T-cell (primary cell): Measurements from ENCODE around the gene COPS7A. TPM values are rescaled to one million over a fixed set of nuclear protein-coding genes. Genes with fewer than 3 reads are reported as not detected.

Experiments used
- ATAC-seq, 4 experiments: fragments of 200-7000 bp in 3 of 4; fragments of 150-1000 bp in 1 of 4; cut with Tn5 transposase; replicated peaks in 1 of 4; 1 replicate in 3 of 4; 2 replicates in 1 of 4; pipeline ENCODE4 v1.10.0; 2021; ENCODE audit warnings: moderate library complexity in 3 of 4, mild to moderate bottlenecking in 2 of 4, moderate number of reproducible peaks in 1 of 4
- CTCF ChIA-PET, 2 donors: fragments of 300-600 bp; sonication (Branson Sonifier 250); formaldehyde crosslinking; loops; one replicate each; lab custom pipeline; 2022; ENCODE audit warnings: antibody characterized with exemption in 2 of 2; lab: Charles Lee
- POLR2A ChIA-PET, 2 donors: fragments of 300-600 bp; sonication (Branson Sonifier 250); formaldehyde crosslinking; loops; one replicate each; lab custom pipeline; 2022; ENCODE audit warnings: antibody characterized with exemption in 2 of 2; lab: Charles Lee
- DNase-seq, 35 experiments: peaks; one replicate each; pipeline versions ENCODE4 v3.0.0 to v3.0.0-alpha.2; 2013 to 2023
- H3K27ac ChIP-seq: one replicate; pipeline ENCODE4 v1.5.1; 2013; ENCODE audit warnings: low read length
- H3K27me3 ChIP-seq, 2 experiments: replicated peaks in 1 of 2; 1 replicate in 1 of 2; 2 replicates in 1 of 2; pipeline versions ENCODE4 v1.6.1 to v1.7.0; 2013; ENCODE audit warnings: low read length in 1 of 2, mixed read lengths in 1 of 2; ENCODE audit not compliant: control insufficient read depth in 2 of 2, insufficient read depth in 2 of 2; ENCODE audit errors: extremely low read depth in 1 of 2
- H3K36me3 ChIP-seq, 2 donors: 1 replicate in 1 of 2; 2 replicates in 1 of 2; pipeline versions ENCODE4 v1.6.1 to v1.7.0; 2013; ENCODE audit warnings: low read length in 1 of 2; ENCODE audit not compliant: control insufficient read depth in 2 of 2, insufficient read depth in 1 of 2; ENCODE audit errors: extremely low read depth in 1 of 2
- H3K4me1 ChIP-seq, 2 experiments: 1 replicate in 1 of 2; 2 replicates in 1 of 2; pipeline versions ENCODE4 v1.6.1 to v1.7.0; 2013; ENCODE audit warnings: low read length in 2 of 2, mixed read lengths in 1 of 2; ENCODE audit not compliant: insufficient read depth in 2 of 2, control insufficient read depth in 1 of 2; ENCODE audit errors: extremely low read depth in 1 of 2
- H3K4me3 ChIP-seq, 2 donors: 1 replicate in 1 of 2; 2 replicates in 1 of 2; pipeline versions ENCODE4 v1.5.1 to v1.7.0; 2013; ENCODE audit warnings: mild to moderate bottlenecking in 2 of 2, low read length in 1 of 2, moderate library complexity in 1 of 2; ENCODE audit not compliant: control insufficient read depth in 1 of 2; ENCODE audit errors: extremely low read depth in 1 of 2
- H3K9me3 ChIP-seq: 2 replicates; pipeline ENCODE4 v1.7.0; 2013
- H3K27ac Mint-ChIP-seq, 2 donors: one replicate each; pipeline ENCODE4 v1.8.0; 2020 to 2021; ENCODE audit warnings: mild to moderate bottlenecking in 2 of 2, mixed read lengths in 2 of 2
- H3K27me3 Mint-ChIP-seq, 2 donors: one replicate each; pipeline ENCODE4 v1.8.0; 2021 to 2022; ENCODE audit warnings: mixed read lengths in 2 of 2
- H3K36me3 Mint-ChIP-seq: one replicate; pipeline ENCODE4 v1.8.0; 2021; ENCODE audit warnings: mixed read lengths
- H3K4me1 Mint-ChIP-seq, 3 donors: one replicate each; pipeline ENCODE4 v1.8.0; 2020 to 2022; ENCODE audit warnings: mixed read lengths in 3 of 3, mild to moderate bottlenecking in 1 of 3
- H3K4me3 Mint-ChIP-seq, 3 donors: one replicate each; pipeline ENCODE4 v1.8.0; 2020 to 2022; ENCODE audit warnings: mild to moderate bottlenecking in 3 of 3, mixed read lengths in 3 of 3, moderate library complexity in 3 of 3
- H3K9me3 Mint-ChIP-seq, 3 donors: one replicate each; pipeline ENCODE4 v1.8.0; 2020 to 2022; ENCODE audit warnings: mixed read lengths in 3 of 3
- WGBS: methylation state at CpG from one replicate; pipeline ENCODE4 v1.1.5; 2013; ENCODE audit warnings: missing lambda C conversion rate; ENCODE audit not compliant: insufficient coverage; 5-methylcytosine and 5-hydroxymethylcytosine counted together
- total RNA-seq, 35 experiments: library from RNA in 6 of 35; stranded (reverse) in 6 of 35; fragments of 120-200 nt in 1 of 35; gene quantifications; one replicate each; pipeline versions ENCODE4 v1.2.1 to v1.2.4 and lab custom pipeline; 2013 to 2026

COPS7A gene
- total RNA-seq, 5 donors from 2014 or later (not counting 1 experiment from before 2014, with no cell fraction given) = 18.5 to 33.1 (median 31.8) TPM

DNA sequence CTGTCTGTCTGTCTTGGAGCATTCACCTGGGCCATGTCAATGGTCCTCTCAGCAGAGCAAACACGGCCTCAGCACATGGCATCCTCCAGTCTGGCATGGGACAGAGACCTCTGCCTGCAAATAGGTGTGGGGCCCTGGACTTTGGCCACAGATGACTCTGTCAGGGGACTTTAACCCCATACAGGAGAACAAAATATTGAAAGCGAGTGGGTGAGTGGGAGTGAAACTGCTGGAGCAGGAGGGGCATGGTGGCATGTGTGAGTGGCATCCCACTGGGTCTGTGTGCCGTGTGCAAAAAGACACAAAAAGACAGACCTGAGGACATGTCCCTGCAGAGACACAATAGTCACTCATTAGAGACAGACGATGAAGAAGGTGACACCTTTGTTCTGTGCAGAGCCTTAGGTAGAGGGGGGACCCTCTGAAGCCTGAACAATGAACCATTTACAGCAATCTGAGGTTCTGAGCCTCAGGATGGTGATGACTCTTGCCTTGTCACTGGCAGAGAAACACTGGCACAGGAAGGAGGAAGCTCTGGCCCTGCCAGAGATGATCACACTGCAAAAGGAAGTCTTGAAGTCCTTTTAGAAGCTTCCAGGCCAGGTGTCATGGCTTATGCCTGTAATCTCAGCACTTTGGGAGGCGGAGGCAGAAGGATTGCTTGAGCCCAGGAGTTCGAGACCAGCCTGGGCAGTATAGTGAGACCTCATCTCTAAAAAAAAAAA lies 56.0 kb downstream of the COPS7A start:
- H3K36me3 Mint-ChIP-seq = no peaks in the 10 kb centered on the region
- H3K27ac Mint-ChIP-seq = peak overlapping the region in 1 of 2 donors; percentile 34
- ATAC-seq (no peak), DNase-seq (no peak)
- Histone ChIP-seq H3K36me3 (no peaks in the 10 kb centered on the region), H3K9me3 (no peaks in the 10 kb centered on the region), H3K27ac (no peak overlapping the region), H3K4me3 (no peak overlapping the region), H3K4me1 (peaks cover 32 to 75% of the 10 kb centered on the region in 2 experiments), H3K27me3 (peaks cover 0 to 15% of the 10 kb centered on the region in 2 experiments)
- H3K9me3 Mint-ChIP-seq = no peaks in the 10 kb centered on the region
- ChIA-PET POLR2A (interaction anchor here (0.7 to 1.0 kb wide), 2 partner anchors 13 to 16 kb away, joined by 6 to 10 read pairs; no protein-coding TSS in a partner anchor), CTCF (interaction anchor here (0.6 to 1.8 kb wide), 6 partner anchors 9 to 41 kb away, joined by 3 to 7 read pairs (median 3); partner anchors contain the start of genes CD4 (in 2 of the 2) and PTMS (in 1 of the 2))
- peaks cover 44 to 63% (median 51%) of the 10 kb centered on the region in 3 donors for H3K4me1 Mint-ChIP-seq
- 78% methylated on average over 5 of the region's 6 CpGs for WGBS
- H3K4me3 Mint-ChIP-seq = peak overlapping the region in 1 of 3 donors; percentile 98
- H3K27me3 Mint-ChIP-seq = peaks cover 5 to 12% of the 10 kb centered on the region in 2 donors

DNA sequence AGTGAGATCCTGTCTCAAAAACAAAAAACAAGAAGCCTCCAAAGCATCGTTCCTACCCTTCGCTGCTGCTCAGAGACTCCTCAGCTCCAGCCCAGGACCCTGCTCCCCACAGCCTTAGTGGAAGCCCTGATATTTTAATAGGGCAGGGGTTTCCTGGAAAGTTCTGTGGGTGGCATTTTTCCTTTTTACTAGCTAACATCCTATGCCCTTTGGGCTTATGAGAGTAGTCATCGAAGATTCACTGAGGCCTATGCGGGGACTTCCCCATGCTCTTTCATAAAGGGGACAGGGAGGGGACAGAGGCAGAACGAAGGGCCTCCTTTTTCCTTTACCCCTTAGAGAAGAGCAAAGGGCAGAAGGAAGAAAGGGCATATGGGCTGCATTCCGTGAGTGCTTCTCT lies 56.7 kb downstream of the COPS7A start:
- WGBS = no CpG with 5 or more reads among the region's 6 CpGs
- no peak overlapping the region for H3K4me3 ChIP-seq
- no peaks in the 10 kb centered on the region for H3K9me3 ChIP-seq
- DNase-seq (no peak), ATAC-seq (no peak)
- no peaks in the 10 kb centered on the region for H3K36me3 ChIP-seq
- ChIA-PET POLR2A (interaction anchor here (0.6 to 1.0 kb wide), 4 partner anchors 13 to 108 kb away, joined by 3 to 10 read pairs (median 5); no protein-coding TSS in a partner anchor), CTCF (interaction anchor here (1.0 to 2.7 kb wide), 8 partner anchors 9 to 31 kb away, joined by 3 to 10 read pairs (median 3); partner anchors contain the start of genes CD4 (in 2 of the 2), MLF2 (in 2 of the 2) and PTMS (in 1 of the 2))
- H3K27me3 ChIP-seq = peaks cover 0 to 8% of the 10 kb centered on the region in 2 experiments
- peaks cover 43 to 63% (median 46%) of the 10 kb centered on the region in 3 donors for H3K4me1 Mint-ChIP-seq
- no peaks in the 10 kb centered on the region for H3K9me3 Mint-ChIP-seq
- H3K4me1 ChIP-seq = peaks cover 38 to 75% of the 10 kb centered on the region in 2 experiments
- H3K27ac ChIP-seq = no peak overlapping the region
- H3K36me3 Mint-ChIP-seq = no peaks in the 10 kb centered on the region
- peaks cover 3 to 7% of the 10 kb centered on the region in 2 donors for H3K27me3 Mint-ChIP-seq
- H3K4me3 Mint-ChIP-seq = no peak overlapping the region
- H3K27ac Mint-ChIP-seq = peak overlapping the region; percentile 28 to 49

Other genes with a start within 250 kb of the COPS7A start
- 10 to 100 TPM; 34.3 to 86.6 (median 80.3) TPM for gene MRPL51, start 230.8 kb upstream of the COPS7A start, total RNA-seq
- gene NCAPD2, start 229.9 kb upstream of the COPS7A start, total RNA-seq = 10 to 100 TPM; 32.8 to 43.8 (median 40.7) TPM
- 100 to 1,000 TPM; 500 to 643 (median 605) TPM for gene GAPDH, start 189.5 kb upstream of the COPS7A start, total RNA-seq
- gene IFFO1, start 168.0 kb upstream of the COPS7A start, total RNA-seq = 10 to 100 TPM; 30.4 to 59.8 (median 59.7) TPM
- 100 to 1,000 TPM in 1 of 5 donors, 10 to 100 TPM in 4; 69.6 to 107 (median 93.1) TPM for gene NOP2, start 155.8 kb upstream of the COPS7A start, total RNA-seq
- gene CHD4, start 116.7 kb upstream of the COPS7A start, total RNA-seq = 100 to 1,000 TPM; 236 to 392 (median 258) TPM
- gene LPAR5, start 88.1 kb upstream of the COPS7A start, total RNA-seq = 10 to 100 TPM in 4 of 5 donors, 1 to 10 TPM in 1; 5.8 to 16.0 (median 14.9) TPM
- gene ACRBP, start 76.6 kb upstream of the COPS7A start, total RNA-seq = 10 to 100 TPM in 1 of 5 donors, 1 to 10 TPM in 4; 2.4 to 11.1 (median 6.5) TPM
- gene ING4, start 60.9 kb upstream of the COPS7A start, total RNA-seq = 10 to 100 TPM; 34.0 to 71.3 (median 64.5) TPM
- 10 to 100 TPM; 68.6 to 82.9 (median 79.4) TPM for gene ZNF384, start 34.7 kb upstream of the COPS7A start, total RNA-seq
- gene PIANP, start 23.2 kb upstream of the COPS7A start, total RNA-seq = 1 to 10 TPM in 3 of 5 donors, under 1 TPM in 1, not detected in 1; 0.88 to 2.5 (median 2.4) TPM
- 100 to 1,000 TPM in 1 of 5 donors, 10 to 100 TPM in 4; 83.3 to 125 (median 88.4) TPM for gene MLF2, start 29.1 kb downstream of the COPS7A start, total RNA-seq
- gene PTMS, start 42.3 kb downstream of the COPS7A start, total RNA-seq = 10 to 100 TPM in 3 of 5 donors, 1 to 10 TPM in 2; 6.5 to 15.9 (median 10.6) TPM
- 10 to 100 TPM in 1 of 5 donors, 1 to 10 TPM in 4; 3.7 to 10.6 (median 7.3) TPM for gene LAG3, start 48.5 kb downstream of the COPS7A start, total RNA-seq
- gene CD4, start 65.5 kb downstream of the COPS7A start, total RNA-seq = 100 to 1,000 TPM; 126 to 205 (median 154) TPM
- gene GPR162, start 97.8 kb downstream of the COPS7A start, total RNA-seq = under 1 TPM in 2 of 5 donors, not detected in 3; 0.13 to 0.46 TPM
- 1 to 10 TPM; 4.7 to 9.8 (median 8.0) TPM for gene P3H3, start 104.4 kb downstream of the COPS7A start, total RNA-seq
- 1 to 10 TPM in 4 of 5 donors, under 1 TPM in 1; 0.85 to 4.3 (median 3.4) TPM for gene GNB3, start 116.9 kb downstream of the COPS7A start, total RNA-seq
- gene CDCA3, start 127.2 kb downstream of the COPS7A start, total RNA-seq = 1 to 10 TPM; 1.1 to 2.7 (median 2.0) TPM
- 10 to 100 TPM; 64.2 to 95.8 (median 85.8) TPM for gene USP5, start 128.1 kb downstream of the COPS7A start, total RNA-seq
- gene TPI1, start 143.5 kb downstream of the COPS7A start, total RNA-seq = 100 to 1,000 TPM; 132 to 208 (median 189) TPM
- 10 to 100 TPM in 3 of 5 donors, 1 to 10 TPM in 2; 6.2 to 25.9 (median 21.8) TPM for gene SPSB2, start 149.3 kb downstream of the COPS7A start, total RNA-seq
- gene LRRC23, start 180.8 kb downstream of the COPS7A start, total RNA-seq = 10 to 100 TPM in 2 of 5 donors, 1 to 10 TPM in 3; 8.7 to 13.6 (median 8.8) TPM
- gene ENO2, start 190.5 kb downstream of the COPS7A start, total RNA-seq = 100 to 1,000 TPM in 4 of 5 donors, 10 to 100 TPM in 1; 87.2 to 176 (median 148) TPM
- gene ATN1, start 203.9 kb downstream of the COPS7A start, total RNA-seq = 10 to 100 TPM; 34.7 to 44.3 (median 41.7) TPM
- gene RNU7-1, start 219.8 kb downstream of the COPS7A start, total RNA-seq = not detected
- 100 to 1,000 TPM; 256 to 466 (median 412) TPM for gene C12orf57, start 220.0 kb downstream of the COPS7A start, total RNA-seq
- gene PTPN6, start 227.3 kb downstream of the COPS7A start, total RNA-seq = 100 to 1,000 TPM; 176 to 237 (median 224) TPM
- gene PHB2, start 246.6 kb downstream of the COPS7A start, total RNA-seq = 100 to 1,000 TPM; 144 to 168 (median 154) TPM
- gene EMG1, start 246.9 kb downstream of the COPS7A start, total RNA-seq = 10 to 100 TPM; 33.6 to 64.5 (median 58.7) TPM